ENCODE data around the gene NRP2.

NRP2 gene

DNA sequence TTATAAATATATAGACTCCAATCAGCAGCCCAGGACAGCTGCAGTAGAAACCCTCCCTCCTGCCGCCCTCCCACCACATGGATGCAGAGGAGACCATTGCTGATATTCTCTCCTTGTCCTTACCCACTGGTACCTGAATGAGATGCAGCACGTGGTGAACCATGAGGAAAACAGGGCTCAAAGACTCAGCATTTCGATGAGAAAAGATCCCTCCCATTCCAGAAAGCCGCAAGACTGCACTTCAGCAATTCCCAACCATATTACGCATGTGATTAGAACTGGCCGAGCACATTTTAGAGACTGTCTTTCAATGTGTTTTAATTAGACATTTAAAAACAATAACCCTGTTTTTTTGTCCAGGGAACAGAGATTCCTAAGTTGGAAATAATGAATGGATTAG lies 125.5 kb downstream of the NRP2 start:
- TF ChIP-seq, protein P1, sequence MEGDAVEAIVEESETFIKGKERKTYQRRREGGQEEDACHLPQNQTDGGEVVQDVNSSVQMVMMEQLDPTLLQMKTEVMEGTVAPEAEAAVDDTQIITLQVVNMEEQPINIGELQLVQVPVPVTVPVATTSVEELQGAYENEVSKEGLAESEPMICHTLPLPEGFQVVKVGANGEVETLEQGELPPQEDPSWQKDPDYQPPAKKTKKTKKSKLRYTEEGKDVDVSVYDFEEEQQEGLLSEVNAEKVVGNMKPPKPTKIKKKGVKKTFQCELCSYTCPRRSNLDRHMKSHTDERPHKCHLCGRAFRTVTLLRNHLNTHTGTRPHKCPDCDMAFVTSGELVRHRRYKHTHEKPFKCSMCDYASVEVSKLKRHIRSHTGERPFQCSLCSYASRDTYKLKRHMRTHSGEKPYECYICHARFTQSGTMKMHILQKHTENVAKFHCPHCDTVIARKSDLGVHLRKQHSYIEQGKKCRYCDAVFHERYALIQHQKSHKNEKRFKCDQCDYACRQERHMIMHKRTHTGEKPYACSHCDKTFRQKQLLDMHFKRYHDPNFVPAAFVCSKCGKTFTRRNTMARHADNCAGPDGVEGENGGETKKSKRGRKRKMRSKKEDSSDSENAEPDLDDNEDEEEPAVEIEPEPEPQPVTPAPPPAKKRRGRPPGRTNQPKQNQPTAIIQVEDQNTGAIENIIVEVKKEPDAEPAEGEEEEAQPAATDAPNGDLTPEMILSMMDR (IDR thresholded peaks at IDR 0.05; ENCODE audit: insufficient read depth, low read length, missing control alignments): no peak
- DNase-seq (ENCODE audit: low read depth, low spot score): no peak
- ChIA-PET CTCF (no interaction called here), POLR2A (no interaction called here)
- no peak overlapping the region for H3K4me3 ChIP-seq (ENCODE audit: low read depth, low read length)

DNA sequence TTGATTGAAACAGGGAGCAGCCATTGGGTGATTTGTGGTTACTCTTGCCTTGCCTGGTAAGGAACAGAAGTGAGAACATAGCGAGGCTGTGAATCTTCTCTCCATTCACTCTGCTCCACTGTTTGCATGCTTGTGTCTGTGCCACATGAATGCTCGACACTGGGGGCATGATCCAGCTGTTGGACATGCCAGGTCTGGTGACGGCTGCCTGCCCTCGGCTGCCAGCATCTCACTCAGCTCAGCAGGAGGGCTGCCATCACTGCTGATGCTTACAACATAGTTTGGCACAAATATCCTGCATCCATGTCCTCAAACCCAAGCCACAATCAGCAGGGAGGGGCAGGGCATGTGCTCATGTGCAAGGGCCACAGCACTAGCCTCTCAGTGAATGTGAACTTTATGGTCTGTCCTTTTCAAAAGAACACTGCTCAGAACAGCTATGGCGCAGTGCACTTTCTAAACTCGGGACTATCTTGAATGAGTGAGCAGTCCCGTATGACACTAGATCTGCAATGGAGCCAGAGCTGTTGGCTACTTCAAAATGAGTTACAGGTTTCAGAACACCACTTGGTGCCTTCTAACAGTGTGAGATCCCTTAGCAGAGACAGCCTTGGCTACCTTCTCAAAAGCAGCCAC lies 126.3 kb downstream of the NRP2 start:
- ChIA-PET CTCF (interaction anchor here (0.7 kb wide), 1 partner anchor 9 kb away, joined by 3 read pairs; no protein-coding TSS in a partner anchor), POLR2A (no interaction called here)

DNA sequence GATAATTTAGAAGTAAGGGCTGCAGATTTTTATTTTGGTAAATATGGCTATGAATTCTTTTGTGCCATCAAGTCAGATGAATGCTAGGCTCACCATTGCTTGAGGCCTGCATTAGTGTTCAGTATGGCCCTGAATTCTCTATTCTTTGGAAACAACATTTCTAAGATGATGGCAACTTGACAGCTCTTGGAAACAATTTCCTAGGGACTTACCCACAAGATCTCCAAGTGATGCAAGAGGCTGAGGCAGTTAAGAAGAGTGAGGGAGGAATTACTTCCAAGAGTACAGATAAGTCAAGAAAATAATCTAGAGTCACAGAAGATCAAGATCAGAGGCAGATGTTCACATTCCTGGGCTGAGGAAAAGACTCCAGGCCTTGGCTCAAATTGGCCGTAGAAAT lies 129.1 kb downstream of the NRP2 start:
- TF ChIP-seq, protein P1 (IDR thresholded peaks at IDR 0.05; ENCODE audit: insufficient read depth, low read length, missing control alignments): no peak
- no peak for DNase-seq (ENCODE audit: low read depth, low spot score)
- no peak overlapping the region for H3K4me3 ChIP-seq (ENCODE audit: low read depth, low read length)
- CTCF ChIA-PET: interaction anchor here (1.7 kb wide), 1 partner anchor 10 kb away, joined by 6 read pairs; no protein-coding TSS in a partner anchor
- POLR2A ChIA-PET: no interaction called here

More for the DNA sequence above, 126.3 kb downstream of the NRP2 start:
- no peak overlapping the region for H3K4me3 ChIP-seq (ENCODE audit: low read depth, low read length)
- TF ChIP-seq, protein P1 (IDR thresholded peaks at IDR 0.05; ENCODE audit: insufficient read depth, low read length, missing control alignments): no peak
- no peak for DNase-seq (ENCODE audit: low read depth, low spot score)

DNA sequence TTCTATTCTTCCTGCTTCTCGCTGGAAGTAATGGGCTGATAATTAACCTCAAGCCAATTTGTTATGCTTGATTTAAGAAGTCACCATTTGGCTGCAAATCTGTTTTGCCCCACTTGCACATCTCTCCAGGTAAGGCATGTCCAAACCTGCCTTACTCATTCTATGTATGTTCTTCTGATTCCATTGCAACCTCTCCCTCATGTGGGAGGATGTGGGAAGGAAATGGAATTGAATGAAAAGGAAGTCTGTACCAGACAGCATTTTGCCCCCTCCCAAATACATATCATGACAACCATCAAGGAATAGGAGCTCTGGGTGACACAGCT lies 131.7 kb downstream of the NRP2 start:
- H3K4me3 ChIP-seq (ENCODE audit: low read depth, low read length): no peak overlapping the region
- TF ChIP-seq, protein P1 (IDR thresholded peaks at IDR 0.05; ENCODE audit: insufficient read depth, low read length, missing control alignments): no peak
- ChIA-PET CTCF (interaction anchor here (0.6 to 4.4 kb wide), 5 partner anchors 8 to 37 kb away, joined by 3 to 13 read pairs (median 3); no protein-coding TSS in a partner anchor), POLR2A (no interaction called here)
- no peak for DNase-seq (ENCODE audit: low read depth, low spot score)

- ChIA-PET POLR2A (no interaction called here), CTCF (interaction anchor here (0.8 to 4.4 kb wide), 5 partner anchors 9 to 132 kb away, joined by 3 to 13 read pairs (median 3); no protein-coding TSS in a partner anchor)
- no peak overlapping the region for H3K4me3 ChIP-seq (ENCODE audit: low read depth, low read length)
- no peak for DNase-seq (ENCODE audit: low read depth, low spot score)
- TF ChIP-seq, protein P1 (IDR thresholded peaks at IDR 0.05; ENCODE audit: insufficient read depth, low read length, missing control alignments): no peak
Observed at GRCh38 chr2:205815673-205816072, 133.4 kb downstream of the NRP2 start.

GRCh38 chr2:205816268-205816667 lies 134.0 kb downstream of the NRP2 start:
- H3K4me3 ChIP-seq (ENCODE audit: low read depth, low read length): no peak overlapping the region
- no peak for DNase-seq (ENCODE audit: low read depth, low spot score)
- ChIA-PET POLR2A (no interaction called here), CTCF (interaction anchor here (0.8 to 4.4 kb wide), 3 partner anchors 12 to 132 kb away, joined by 3 to 13 read pairs (median 4); no protein-coding TSS in a partner anchor)
- TF ChIP-seq, protein P1 (IDR thresholded peaks at IDR 0.05; ENCODE audit: insufficient read depth, low read length, missing control alignments): no peak
